Amniotic stem cell (primary cell): ENCODE results near the gene KIAA1614.
"Not testable (repeated sequence)": the region's sequence is repeated elsewhere in the genome, so short reads cannot be mapped to it uniquely, and the experiment has no call there.

ENCODE experiments used
- DNase-seq: peaks from one replicate; lab custom pipeline; 2025; lab: John Stamatoyannopoulos, UW

Gene KIAA1614

GRCh38 chr1:180966312-180966711 is 53.6 kb downstream of the KIAA1614 start:
- no peak for DNase-seq

- DNase-seq, result no peak
Measured at GRCh38 chr1:180966744-180967536, 54.2 kb downstream of the KIAA1614 start.

DNA sequence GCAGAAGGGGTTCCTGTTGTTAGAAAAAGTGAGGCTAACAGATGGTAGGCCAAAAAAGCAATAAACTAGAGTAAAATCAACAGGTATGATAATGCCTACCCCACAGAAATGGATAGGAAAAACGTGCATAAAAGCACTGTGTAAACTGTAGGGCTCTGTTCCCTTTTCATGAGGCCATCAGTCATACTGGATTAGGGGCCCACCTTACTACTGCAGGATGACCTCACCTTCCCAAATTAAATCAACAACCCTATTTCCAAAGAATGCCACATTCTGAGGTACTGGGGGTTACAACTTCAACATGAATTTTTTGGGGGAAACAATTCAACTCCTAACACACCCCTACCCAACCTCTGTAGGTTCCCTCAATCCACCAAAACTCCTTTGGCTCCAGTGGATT is 54.9 kb downstream of the KIAA1614 start:
- no peak for DNase-seq

- not testable (repeated sequence) for DNase-seq
Measured at GRCh38 chr1:180968834-180969233, 56.1 kb downstream of the KIAA1614 start.

- no peak for DNase-seq
Measured at GRCh38 chr1:180969434-180969833, 56.7 kb downstream of the KIAA1614 start.

- DNase-seq, result no peak
Measured at GRCh38 chr1:180970333-180971079, 57.8 kb downstream of the KIAA1614 start.

- DNase-seq, result no peak
Measured at GRCh38 chr1:180971273-180971997, 58.7 kb downstream of the KIAA1614 start.

DNA sequence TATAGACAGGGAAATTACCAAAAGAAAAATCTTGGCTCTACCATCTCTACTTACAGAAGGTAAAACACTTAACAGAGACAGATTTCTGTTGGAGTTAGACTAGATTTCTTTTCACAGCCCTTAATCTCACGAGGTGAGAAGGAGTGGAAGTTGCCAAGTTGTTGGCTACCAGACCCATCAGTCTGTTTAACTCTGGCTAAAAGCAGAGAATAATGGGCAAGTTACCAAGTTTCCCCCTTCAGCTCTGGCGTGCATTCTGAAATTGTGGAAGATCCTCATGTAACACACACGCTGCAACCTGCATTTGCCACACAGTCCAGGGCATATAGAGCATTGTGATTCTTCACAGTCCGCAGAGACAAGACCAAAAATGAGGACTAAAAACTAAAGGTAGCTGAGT is 60.7 kb downstream of the KIAA1614 start:
- DNase-seq, result no peak

DNA sequence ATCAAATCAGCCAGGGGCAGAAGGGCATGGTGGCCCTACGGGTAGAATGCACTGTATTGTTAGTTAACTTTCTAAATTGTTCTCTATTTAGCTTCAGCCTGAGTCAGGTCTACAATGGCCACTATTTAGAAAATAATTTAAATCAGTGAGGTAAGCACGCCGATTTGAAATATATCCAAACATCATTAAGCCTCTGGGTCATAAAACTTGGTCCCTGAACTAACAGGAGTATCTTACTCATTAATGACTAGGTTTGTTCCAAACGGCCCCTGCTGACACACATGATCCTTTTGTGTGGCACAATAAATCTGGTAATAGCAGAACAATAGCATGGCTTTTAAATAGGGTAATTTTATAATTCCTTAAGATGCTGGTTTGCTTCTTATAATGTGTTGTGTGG is 61.5 kb downstream of the KIAA1614 start:
- no peak for DNase-seq

DNA sequence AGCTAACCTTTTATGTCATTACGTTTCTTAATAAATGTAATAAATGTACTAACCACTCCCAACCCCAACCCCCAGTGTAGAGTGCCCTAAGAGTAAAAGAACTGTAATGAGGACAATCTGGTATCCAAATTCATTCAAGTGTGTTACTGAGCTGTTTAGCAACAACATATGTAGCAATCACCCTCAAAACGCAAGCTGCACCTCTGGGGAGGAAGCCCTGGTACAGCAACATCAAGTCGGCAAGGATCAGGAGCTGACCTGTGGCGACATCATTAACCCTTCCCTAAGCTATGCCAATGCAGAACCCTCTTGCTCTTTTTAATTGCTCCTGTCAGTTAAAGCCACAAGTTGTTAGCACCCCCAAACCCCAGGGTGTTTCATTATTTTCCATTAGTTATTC is 62.9 kb downstream of the KIAA1614 start:
- no peak for DNase-seq

DNA sequence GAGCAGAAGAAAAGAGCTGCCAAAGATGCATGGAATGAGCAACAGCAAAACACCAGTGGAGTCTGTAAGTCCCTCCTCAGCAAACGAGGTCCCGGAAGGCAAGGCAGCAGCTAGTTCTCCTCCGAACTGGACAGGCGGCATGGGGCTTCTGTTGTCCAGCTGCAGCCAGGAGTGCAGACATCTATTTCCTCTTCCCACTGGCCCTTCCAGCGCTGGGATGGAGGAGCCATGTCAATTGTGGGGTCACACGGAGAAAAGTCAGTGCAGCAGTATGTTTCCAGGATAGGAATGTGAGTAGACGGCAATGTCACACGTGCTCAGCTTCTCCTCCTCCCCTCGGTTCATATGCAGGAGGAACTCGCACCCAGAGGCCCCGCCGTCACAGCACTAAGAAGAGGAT is 63.5 kb downstream of the KIAA1614 start:
- DNase-seq, result no peak

DNA sequence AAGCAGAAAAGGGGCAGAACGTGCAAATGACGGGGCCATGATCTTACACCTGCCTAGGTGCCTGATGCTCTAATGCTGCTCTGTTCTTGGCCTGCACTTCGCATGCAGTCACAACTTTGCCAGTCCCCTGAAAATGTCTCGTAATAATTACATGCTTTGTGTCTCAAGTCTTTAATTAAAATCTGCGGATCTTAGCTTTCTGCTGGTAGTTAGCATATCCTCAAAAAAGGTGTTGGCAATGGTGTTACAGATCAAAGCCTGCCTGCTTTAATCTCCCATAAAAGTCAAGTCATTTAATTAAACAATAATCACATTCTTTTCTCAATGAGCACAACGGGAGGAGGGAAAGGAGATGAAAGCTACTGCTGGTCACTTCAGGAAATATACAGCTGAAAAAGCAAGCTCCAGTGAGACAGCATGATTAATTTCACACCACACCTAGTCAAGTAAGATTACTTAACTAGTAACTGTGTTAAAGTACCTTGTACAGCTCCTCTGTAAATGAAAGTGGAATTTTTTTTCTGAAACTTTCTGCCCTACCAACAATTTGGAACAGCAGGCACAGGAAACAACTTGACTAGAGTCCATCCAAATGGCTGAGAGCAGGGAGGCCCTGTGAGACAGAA is 64.1 kb downstream of the KIAA1614 start:
- DNase-seq, result no peak

DNA sequence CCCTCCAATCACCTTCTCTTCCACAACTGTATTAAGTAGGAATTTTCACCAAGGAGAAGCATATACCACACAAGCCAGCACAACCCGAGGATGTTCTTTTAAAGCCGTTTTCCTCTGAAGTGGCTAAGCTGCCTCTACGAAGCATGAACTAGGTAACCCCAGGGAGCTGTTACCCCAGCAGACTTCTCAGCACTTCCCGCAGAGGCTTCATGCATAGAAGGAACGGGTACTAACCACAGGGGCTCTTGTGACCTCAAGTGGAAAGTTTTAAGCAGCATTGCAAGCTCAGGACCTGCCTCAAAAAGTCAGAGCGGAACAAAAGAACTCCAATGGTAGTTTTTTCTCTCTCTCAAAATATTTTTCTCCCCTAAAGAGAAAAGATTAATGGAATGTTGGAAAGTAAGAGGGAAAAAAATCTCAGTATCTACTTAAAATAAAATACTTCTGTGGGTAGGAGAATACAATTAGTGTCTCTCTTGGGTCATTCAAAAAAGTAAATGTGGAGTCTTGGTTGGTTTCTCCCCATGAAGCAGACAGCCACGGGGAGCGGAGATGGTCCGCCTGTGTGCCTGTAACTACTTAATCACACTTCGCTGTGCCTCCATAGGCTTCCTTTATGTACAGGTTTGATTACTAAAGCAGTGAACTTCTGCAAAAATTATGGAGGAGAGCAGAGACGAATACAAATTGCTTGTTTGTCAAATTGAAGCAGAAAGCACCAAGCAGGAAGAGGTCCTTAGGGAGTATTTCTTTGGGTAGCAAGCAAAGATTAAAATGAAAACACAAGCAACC is 69.1 kb downstream of the KIAA1614 start:
- no peak for DNase-seq

- DNase-seq, result no peak
Measured at GRCh38 chr1:180982422-180982821, 69.7 kb downstream of the KIAA1614 start.

DNA sequence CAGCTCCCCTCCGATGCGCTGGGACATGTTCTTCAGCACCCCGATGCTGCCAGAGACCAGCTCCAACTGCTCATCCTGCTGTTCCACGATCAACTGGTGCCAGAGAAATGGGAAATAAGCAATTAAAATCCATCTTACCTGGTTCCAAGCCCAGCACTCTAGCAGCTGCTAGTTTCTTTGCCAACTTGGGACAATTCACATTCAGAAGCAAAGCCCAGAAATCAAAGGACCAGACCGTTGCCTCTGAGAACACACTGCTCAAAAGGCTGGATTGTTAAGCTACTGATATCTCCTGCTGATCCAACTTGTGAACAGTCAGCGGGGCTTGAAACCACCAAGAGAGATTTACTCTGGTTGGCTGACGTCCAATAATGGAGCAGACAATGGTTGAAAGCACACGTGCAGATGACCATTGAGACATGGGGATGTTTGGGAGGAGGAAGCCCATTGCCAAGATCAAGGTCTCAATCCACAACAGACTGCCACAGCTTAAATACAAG is 75.6 kb downstream of the KIAA1614 start:
- no peak for DNase-seq

DNA sequence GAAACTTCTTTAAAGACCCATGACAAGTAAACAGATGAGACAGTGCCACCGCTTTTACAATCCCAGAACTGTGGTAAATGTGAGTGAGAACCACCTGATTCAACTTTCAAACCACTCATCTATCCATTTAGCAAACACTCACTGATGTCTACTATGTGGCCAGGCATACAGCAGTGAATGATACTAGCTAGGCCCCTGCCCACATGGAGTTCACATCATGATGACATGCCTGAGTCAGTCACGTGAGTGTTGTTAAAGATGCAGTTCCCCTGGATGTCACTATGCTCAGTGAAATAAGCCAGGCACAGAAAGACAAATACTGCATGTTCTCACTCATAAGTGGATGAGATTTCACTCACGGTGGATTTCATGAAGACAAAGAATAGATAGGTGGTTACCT is 81.6 kb downstream of the KIAA1614 start:
- DNase-seq, result no peak

DNA sequence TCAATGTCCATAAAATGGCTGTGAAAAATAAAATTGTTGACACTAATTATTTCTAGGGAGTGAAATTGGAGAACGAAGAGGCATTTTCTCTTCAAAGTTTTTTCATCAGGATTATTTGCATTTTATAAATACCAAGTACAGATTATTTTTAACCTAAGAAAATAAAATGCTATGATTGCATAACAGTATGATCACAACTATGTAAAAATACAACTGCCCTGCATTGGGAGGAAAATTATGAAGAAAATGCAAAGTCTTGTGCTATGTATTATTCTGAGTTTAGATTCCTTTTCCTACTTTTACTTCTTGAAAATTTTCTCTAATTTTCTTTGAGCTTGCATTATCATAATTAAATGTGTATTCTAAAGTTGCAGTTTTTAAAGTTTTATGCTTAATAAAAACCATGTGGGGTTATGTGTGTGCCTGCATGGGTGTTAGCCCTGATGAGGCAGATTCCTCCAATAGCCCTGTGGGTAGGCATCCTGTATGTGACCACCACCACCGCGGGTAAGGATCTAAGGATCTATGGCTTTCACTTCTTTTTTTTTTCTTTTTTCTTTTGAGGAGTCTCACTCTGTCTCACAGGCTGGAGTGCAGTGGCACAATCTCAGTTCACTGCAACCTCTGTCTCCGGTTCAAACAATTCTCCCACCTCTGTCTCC is 85.3 kb downstream of the KIAA1614 start:
- no peak for DNase-seq
